Measurements from ENCODE around the gene ZNF729.
"Not testable (repeated sequence)": the region's sequence is repeated elsewhere in the genome, so short reads cannot be mapped to it uniquely, and the experiment has no call there.

ZNF729 gene

DNA sequence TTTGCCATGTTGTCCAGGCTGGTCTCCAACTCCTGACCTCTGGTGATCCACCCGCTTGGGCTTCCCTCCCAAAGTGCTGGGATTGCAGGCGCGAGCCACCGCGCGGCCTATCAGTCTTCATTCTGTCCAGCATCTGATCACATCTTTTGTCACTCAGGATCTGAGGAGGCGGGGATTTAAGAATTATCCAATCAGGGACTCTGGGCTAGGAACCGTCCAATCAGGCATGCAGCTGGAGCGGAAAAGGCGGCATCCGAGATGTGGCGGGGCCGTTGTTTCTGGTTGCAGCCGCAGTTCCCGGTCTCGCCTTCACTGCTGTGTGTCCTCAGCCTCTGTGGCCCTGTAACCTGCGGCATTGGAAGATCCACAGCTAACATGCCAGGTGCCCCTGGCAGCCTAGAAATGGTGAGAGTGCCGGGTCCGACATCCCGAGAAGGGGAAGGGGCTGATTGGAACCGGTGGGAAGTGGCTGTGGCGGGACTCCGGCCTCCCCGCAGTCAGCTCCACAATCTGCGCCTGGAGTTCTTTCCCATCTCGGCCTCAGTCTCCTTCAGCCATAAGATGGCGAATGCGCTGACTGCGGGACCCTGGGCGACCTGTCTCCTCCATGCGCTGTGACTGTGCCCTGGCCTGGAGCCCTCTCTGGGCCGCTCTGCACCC lies at the start of gene ZNF729:
TSS of gene ZNF729 (plus strand) at position 291 of the 660 bp plus-strand sequence. CDS start at position 376, 85 bp downstream.
- in situ Hi-C loops (cut with MboI; ENCODE audit: low sequenced_read_pairs) = no loop called here

DNA sequence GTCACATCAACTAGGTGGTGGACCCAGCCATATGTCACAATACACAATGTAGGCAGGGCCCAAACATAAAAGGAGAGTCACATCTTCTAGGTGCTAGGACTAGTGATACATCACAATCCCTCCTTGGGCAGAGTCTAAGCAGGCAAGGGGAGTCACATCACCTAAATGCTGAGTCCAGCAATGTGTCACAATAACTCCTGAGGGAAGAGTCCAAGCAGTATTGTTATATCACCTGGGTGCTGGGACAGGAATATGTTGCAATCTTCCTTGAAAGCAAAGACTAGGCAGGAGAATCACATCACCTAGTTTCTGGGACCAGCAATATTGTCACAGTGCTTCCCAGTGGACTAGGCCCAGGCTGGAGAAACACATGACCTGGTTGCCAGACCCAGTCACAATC lies 29.4 kb upstream of the ZNF729 start:
- in situ Hi-C loops (cut with MboI; ENCODE audit: low sequenced_read_pairs) = no loop called here

DNA sequence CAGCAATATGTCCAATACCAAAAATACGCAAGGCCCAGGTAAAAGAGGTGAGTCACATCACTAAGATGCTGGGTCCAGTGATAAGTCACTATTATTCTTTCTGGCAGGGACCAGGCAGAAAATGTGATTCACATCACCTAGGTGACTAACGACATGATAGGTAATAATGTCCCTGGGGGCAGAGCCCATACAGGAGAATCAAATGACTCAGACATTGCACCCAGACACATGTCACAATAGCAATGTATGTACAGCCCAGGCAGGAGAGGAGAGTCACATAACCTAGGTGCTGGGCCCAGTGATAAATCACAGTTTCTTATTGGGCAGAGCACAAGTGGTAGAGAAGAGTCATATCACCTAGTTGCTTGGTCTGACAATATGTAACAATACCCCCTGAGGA lies 28.9 kb upstream of the ZNF729 start:
- in situ Hi-C loops (cut with MboI; ENCODE audit: low sequenced_read_pairs) = no loop called here

- in situ Hi-C loops (cut with MboI; ENCODE audit: low sequenced_read_pairs) = no loop called here
Measured at GRCh38 chr19:22257916-22258315, 28.3 kb upstream of the ZNF729 start.

- in situ Hi-C loops (cut with MboI; ENCODE audit: low sequenced_read_pairs) = no loop called here
Measured at GRCh38 chr19:22260499-22260898, 25.7 kb upstream of the ZNF729 start.

DNA sequence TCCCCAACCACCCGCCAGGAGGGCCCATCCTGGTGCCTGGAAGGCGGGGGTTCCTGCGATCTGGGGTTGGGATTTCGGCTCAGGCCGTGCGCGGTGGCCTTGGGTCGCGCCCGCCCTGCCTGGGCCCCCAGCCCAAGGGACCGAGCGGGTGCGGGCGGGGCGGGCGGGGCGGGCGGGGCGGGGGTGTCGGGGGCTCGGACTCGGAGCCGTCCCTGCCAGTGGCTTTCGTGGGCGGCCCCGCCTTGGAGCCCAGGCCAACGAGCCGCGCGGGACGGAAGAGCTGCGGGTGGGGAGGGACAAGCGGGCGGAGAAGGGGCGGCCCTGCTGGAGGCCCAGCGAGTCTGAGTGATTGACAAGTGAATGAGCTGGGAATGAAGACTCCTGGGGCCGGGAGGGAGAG lies 24.6 kb upstream of the ZNF729 start:
- in situ Hi-C loops (cut with MboI; ENCODE audit: low sequenced_read_pairs) = no loop called here

DNA sequence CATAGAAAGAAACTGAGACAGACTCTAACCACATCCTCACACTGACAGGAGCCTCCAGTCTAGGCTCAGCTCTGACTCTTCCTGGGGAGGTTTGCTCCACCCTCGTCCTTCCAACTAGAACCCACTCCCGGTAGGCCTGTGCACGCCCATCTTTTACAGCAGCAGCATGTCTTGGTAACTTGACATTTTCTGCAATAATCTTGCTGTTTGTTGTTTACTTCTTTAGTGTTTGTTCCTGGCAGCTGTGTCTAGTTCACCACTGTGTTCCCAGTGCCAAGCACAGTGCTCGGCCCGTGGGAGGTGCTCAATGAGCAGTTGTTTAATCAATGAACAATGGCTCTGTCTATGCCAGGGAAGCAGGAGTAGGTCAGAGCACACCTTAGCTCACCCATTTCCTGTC lies 23.1 kb upstream of the ZNF729 start:
- in situ Hi-C loops (cut with MboI; ENCODE audit: low sequenced_read_pairs) = no loop called here

GRCh38 chr19:22321554-22321953 lies 35.3 kb downstream of the ZNF729 start:
- in situ Hi-C loops (cut with MboI; ENCODE audit: low sequenced_read_pairs) = not testable (repeated sequence)

DNA sequence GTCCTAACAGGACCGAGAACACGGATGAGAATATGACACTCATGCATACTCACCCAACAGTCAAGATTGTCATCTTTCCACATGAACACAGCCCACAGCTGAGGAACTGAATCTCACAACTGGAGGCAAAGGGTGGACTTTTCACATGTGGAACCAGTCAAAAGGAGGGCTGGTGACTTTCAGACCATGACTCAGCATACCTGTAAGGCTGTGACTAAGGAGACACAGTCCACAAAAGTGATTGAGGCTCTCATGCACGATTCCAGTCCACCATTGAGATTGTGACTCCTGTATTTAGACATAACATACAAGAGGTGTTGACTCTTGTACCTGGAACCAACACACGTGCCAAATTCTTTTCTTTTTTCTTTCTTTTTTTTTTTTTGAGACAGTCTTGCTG lies 40.0 kb downstream of the ZNF729 start:
- in situ Hi-C loops (cut with MboI; ENCODE audit: low sequenced_read_pairs) = no loop called here

- in situ Hi-C loops (cut with MboI; ENCODE audit: low sequenced_read_pairs) = no loop called here
Measured at GRCh38 chr19:22327321-22327720, 41.1 kb downstream of the ZNF729 start.

DNA sequence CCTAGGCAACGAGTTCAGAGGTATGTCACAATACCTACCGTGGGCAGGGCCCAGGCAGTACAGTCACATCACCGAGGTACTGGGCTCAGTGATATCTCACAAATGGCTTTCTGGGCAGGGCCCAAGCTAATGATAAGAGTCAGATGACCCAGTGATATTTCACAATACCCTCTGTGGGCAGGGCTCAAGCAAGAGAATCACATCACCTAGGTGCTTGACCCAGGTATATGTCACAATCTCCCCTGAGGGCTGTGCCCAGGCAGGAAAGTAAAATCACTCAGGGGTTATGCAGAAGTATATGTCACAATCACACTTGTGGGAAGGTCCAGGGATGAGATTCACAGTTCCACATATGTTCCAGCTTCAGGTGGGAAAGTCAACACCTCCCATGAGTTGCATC lies 45.3 kb downstream of the ZNF729 start:
- in situ Hi-C loops (cut with MboI; ENCODE audit: low sequenced_read_pairs) = no loop called here

- in situ Hi-C loops (cut with MboI; ENCODE audit: low sequenced_read_pairs) = no loop called here
Measured at GRCh38 chr19:22332924-22333323, 46.7 kb downstream of the ZNF729 start.

DNA sequence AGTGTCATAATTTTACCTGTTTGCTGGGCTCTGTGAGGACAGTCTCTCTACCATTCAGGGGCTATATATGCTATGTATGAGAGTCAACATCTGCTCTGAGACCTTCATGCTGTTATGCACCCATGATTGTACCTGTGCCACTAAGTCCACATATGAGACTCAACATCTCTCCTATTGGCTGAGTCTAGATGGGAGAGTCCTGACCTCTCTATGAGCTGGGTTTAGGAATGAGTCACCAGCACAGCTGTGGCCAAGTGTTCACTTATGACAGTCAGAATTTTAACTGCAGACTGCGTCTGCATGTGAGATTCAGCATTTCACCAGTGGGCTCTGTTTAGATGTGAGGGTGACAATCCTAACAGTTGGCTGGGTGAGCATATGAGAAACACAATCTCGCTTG lies 49.5 kb downstream of the ZNF729 start:
- in situ Hi-C loops (cut with MboI; ENCODE audit: low sequenced_read_pairs) = no loop called here

- in situ Hi-C loops (cut with MboI; ENCODE audit: low sequenced_read_pairs) = no loop called here
Measured at GRCh38 chr19:22354665-22355064, 68.4 kb downstream of the ZNF729 start.

Measured in HL-60/S4 (cell line).